Endothelial cell of umbilical vein (primary cell): ENCODE data around the gene FAAP100. TPM values are rescaled to one million over a fixed set of nuclear protein-coding genes. Genes with fewer than 3 reads are reported as not detected.

ENCODE experiments used
- BruUV-seq: library from RNA; stranded (reverse); fragments of 400-500 nt; replicated peaks from 2 replicates; lab custom pipeline; 2021; lab: Mats Ljungman, UMichigan
- CTCF ChIA-PET: fragments of 300-600, 350-600 bp; sonication (Branson Sonifier 250); formaldehyde crosslinking; loops from one replicate; lab custom pipeline; 2021; ENCODE audit warnings: antibody characterized with exemption, inconsistent platforms; lab: Charles Lee
- POLR2A ChIA-PET: fragments of 300-600, 350-600 bp; sonication (Branson Sonifier 250); formaldehyde crosslinking; loops from one replicate; lab custom pipeline; 2021; ENCODE audit warnings: antibody characterized with exemption, inconsistent platforms; lab: Charles Lee
- DNase-seq: peaks from one replicate; pipeline ENCODE4 v3.0.0-alpha.2; 2011; ENCODE audit warnings: low read depth, low spot score
- FAIRE-seq: peaks from 2 replicates; lab custom pipeline; 2011; peaks lifted over from hg19 to GRCh38; lab: Jason Lieb, UNC
- H2AFZ ChIP-seq: 2 replicates; pipeline ENCODE4 v1.6.0; 2012; ENCODE audit warnings: low read depth, low read length, control low read depth, inconsistent platforms
- H3K27ac ChIP-seq: 2 replicates; pipeline ENCODE4 v1.5.1; 2011; ENCODE audit warnings: low read depth, mild to moderate bottlenecking, control low read depth, low read length, moderate library complexity; ENCODE audit not compliant: insufficient read depth
- H3K27me3 ChIP-seq, 2 experiments: 2 replicates each; pipeline versions ENCODE4 v1.6.0 to v1.6.1; 2011; ENCODE audit warnings: low read length in 2 of 2, mixed read lengths in 1 of 2; ENCODE audit not compliant: control insufficient read depth in 2 of 2, insufficient read depth in 2 of 2
- H3K36me3 ChIP-seq, 2 experiments: 2 replicates in 1 of 2; 3 replicates in 1 of 2; pipeline ENCODE4 v1.5.1; 2011; ENCODE audit warnings: low read length in 2 of 2, mild to moderate bottlenecking in 1 of 2, moderate library complexity in 1 of 2; ENCODE audit not compliant: control insufficient read depth in 2 of 2, insufficient read depth in 2 of 2; ENCODE audit errors: extremely low read depth in 1 of 2
- H3K4me1 ChIP-seq: 3 replicates; pipeline ENCODE4 v1.5.1; 2011; ENCODE audit warnings: mild to moderate bottlenecking, low read length; ENCODE audit not compliant: control insufficient read depth, insufficient read depth; ENCODE audit errors: extremely low read depth
- H3K4me2 ChIP-seq: 2 replicates; pipeline ENCODE4 v1.6.1; 2011; ENCODE audit warnings: low read length, control low read depth, mixed read lengths; ENCODE audit not compliant: insufficient read depth
- H3K4me3 ChIP-seq, 3 experiments: fragments of 200-600 bp in 1 of 3; sonication (generic), shearing (Covaris generic) in 1 of 3; replicated peaks in 1 of 3; 2 replicates each; pipeline ENCODE4 v1.5.1; 2011 to 2016; ENCODE audit warnings: control low read depth in 3 of 3, low read length in 3 of 3, mild to moderate bottlenecking in 2 of 3, inconsistent platforms in 1 of 3, low read depth in 1 of 3, moderate library complexity in 1 of 3; ENCODE audit not compliant: insufficient read depth in 1 of 3
- H3K79me2 ChIP-seq: 2 replicates; pipeline ENCODE4 v1.6.0; 2012; ENCODE audit warnings: low read length, inconsistent platforms; ENCODE audit not compliant: control insufficient read depth, insufficient read depth
- H3K9ac ChIP-seq: replicated peaks from 2 replicates; pipeline ENCODE3; 2011; ENCODE audit warnings: low read length, control low read depth; ENCODE audit not compliant: insufficient read depth; ENCODE audit errors: extremely low read depth
- H3K9me1 ChIP-seq: replicated peaks from 3 replicates; pipeline ENCODE4 v1.6.0; 2011; ENCODE audit warnings: mild to moderate bottlenecking, low read length; ENCODE audit not compliant: control insufficient read depth, insufficient read depth; ENCODE audit errors: extremely low read depth
- H3K9me3 ChIP-seq: replicated peaks from 2 replicates; pipeline ENCODE4 v1.5.1; 2012; ENCODE audit warnings: low read length, inconsistent platforms; ENCODE audit not compliant: control insufficient read depth, insufficient read depth
- H4K20me1 ChIP-seq: replicated peaks from 2 replicates; pipeline ENCODE3; 2011; ENCODE audit warnings: mild to moderate bottlenecking, low read length; ENCODE audit not compliant: control insufficient read depth, insufficient read depth; ENCODE audit errors: extremely low read depth
- CTCF ChIP-seq, 2 donors: IDR thresholded peaks; 1 replicate in 1 of 2; 2 replicates in 1 of 2; pipeline ENCODE4 v1.5.1; 2011; ENCODE audit warnings: low read length in 2 of 2, mild to moderate bottlenecking in 2 of 2, moderate library complexity in 2 of 2, control low read depth in 1 of 2, inconsistent platforms in 1 of 2, low read depth in 1 of 2; ENCODE audit not compliant: insufficient read depth in 1 of 2; ENCODE audit errors: extremely low read depth in 1 of 2
- EZH2 ChIP-seq: IDR thresholded peaks from 2 replicates; pipeline ENCODE4 v1.6.1; 2012; ENCODE audit warnings: borderline replicate concordance, low read depth, mild to moderate bottlenecking, moderate library complexity, low read length, inconsistent platforms; ENCODE audit not compliant: severe bottlenecking
- FOS ChIP-seq: IDR thresholded peaks from 2 replicates; pipeline ENCODE4 v1.6.1; 2011; ENCODE audit warnings: mild to moderate bottlenecking, low read length, moderate library complexity, borderline replicate concordance; ENCODE audit not compliant: insufficient read depth
- GATA2 ChIP-seq: IDR thresholded peaks from 2 replicates; pipeline ENCODE4 v1.7.0; 2011; ENCODE audit warnings: low read depth, mild to moderate bottlenecking, moderate library complexity, mixed read lengths, low read length; ENCODE audit not compliant: insufficient read length, insufficient read depth
- JUN ChIP-seq: IDR thresholded peaks from 2 replicates; pipeline ENCODE4 v1.6.1; 2011; ENCODE audit warnings: borderline replicate concordance, low read depth; ENCODE audit not compliant: insufficient read length, insufficient read depth
- MAX ChIP-seq: IDR thresholded peaks from 2 replicates; pipeline ENCODE4 v1.6.1; 2011; ENCODE audit not compliant: insufficient read depth, insufficient read length
- POLR2A ChIP-seq: IDR thresholded peaks from 2 replicates; pipeline ENCODE4 v1.6.1; 2012; ENCODE audit warnings: low read depth, mild to moderate bottlenecking, control low read depth, low read length
- POLR2AphosphoS5 ChIP-seq: IDR thresholded peaks from 2 replicates; pipeline ENCODE4 v1.6.1; 2012; ENCODE audit warnings: low read depth, mild to moderate bottlenecking, control low read depth, low read length, moderate library complexity; ENCODE audit not compliant: insufficient read depth
- dilution Hi-C: fragments of 300-500 bp; cut with MboI; formaldehyde crosslinking; loops from one replicate; pipeline ENCODE4 v1.15.0; 2019; ENCODE audit warnings: low sequenced_read_pairs; ENCODE audit not compliant: extremely low pct_ligation_motif_present
- intact Hi-C: fragments of 100-400 bp; cut with micrococcal nuclease; formaldehyde crosslinking; loops from one replicate; pipeline ENCODE4 v1.10.0; 2022
- polyA plus RNA-seq, 4 experiments: library from polyadenylated mRNA; depleted of rRNA in 3 of 4; stranded (reverse) in 3 of 4; unstranded in 1 of 4; fragments of >200 nt; gene quantifications; 2 replicates each; pipeline versions ENCODE4 v1.2.1 to v1.2.3, GENCODE V29; 2011 to 2012; ENCODE audit warnings: missing spikeins in 1 of 4
- total RNA-seq: library from RNA; stranded (reverse); gene quantifications from 2 replicates; pipeline ENCODE4 v1.2.3, GENCODE V29; 2021

FAAP100 gene
- total and polyA plus RNA-seq, 2 donors (not counting 3 experiments of a cell fraction or from before 2014, with no cell fraction given) = 35.4 to 54.3 TPM

GRCh38 chr17:81517339-81518112, 34.6 kb downstream of the FAAP100 start:
- no peak for FAIRE-seq
- H3K79me2 ChIP-seq = peaks cover 25% of the 10 kb centered on the region
- no TSS peak for BruUV-seq
- H4K20me1 ChIP-seq = no peaks in the 10 kb centered on the region
- H3K27me3 ChIP-seq = no peaks in the 10 kb centered on the region
- no peak overlapping the region for H2AFZ ChIP-seq
- no peak for DNase-seq
- no peak overlapping the region for H3K9ac ChIP-seq
- ChIA-PET POLR2A (interaction anchor here (0.6 kb wide), 1 partner anchor 9 kb away, joined by 5 read pairs; no protein-coding TSS in a partner anchor), CTCF (interaction anchor here (1.0 to 2.2 kb wide), 4 partner anchors 33 to 226 kb away, joined by 3 to 11 read pairs (median 4); partner anchors contain the start of gene FAAP100)
- no peaks in the 10 kb centered on the region for H3K36me3 ChIP-seq
- no peak overlapping the region for H3K4me2 ChIP-seq
- H3K27ac ChIP-seq = no peak overlapping the region
- no peaks in the 10 kb centered on the region for H3K9me3 ChIP-seq
- dilution Hi-C loops = no loop called here
- H3K4me1 ChIP-seq = peaks cover 35% of the 10 kb centered on the region
- intact Hi-C loops = no loop called here
- H3K4me3 ChIP-seq = no peak overlapping the region
- no peaks in the 10 kb centered on the region for H3K9me1 ChIP-seq
- TF ChIP-seq POLR2A (no peak), FOS (no peak), JUN (no peak), MAX (no peak), POLR2AphosphoS5 (no peak), CTCF (IDR thresholded peaks at IDR 0.05; ENCODE audit: extremely low read depth in 1 of 2, insufficient read depth in 1 of 2, low read depth in 1 of 2, low read length in 2 of 2) (no peak), GATA2 (no peak), EZH2 (no peak)
